GM23338 (cell line): ENCODE results near the gene ARMC7. TPM values are rescaled to one million over a fixed set of nuclear protein-coding genes. Genes with fewer than 3 reads are reported as not detected.
"Not testable (repeated sequence)": the region's sequence is repeated elsewhere in the genome, so short reads cannot be mapped to it uniquely, and the experiment has no call there.

Experiments
- ATAC-seq: fragments of 200-7000 bp; cut with Tn5 transposase; 3 replicates; pipeline ENCODE4 v1.9.1; 2020
- DNase-seq: peaks from one replicate; pipeline ENCODE4 v3.0.0-alpha.2; 2015; ENCODE audit warnings: low spot score
- H2AFZ ChIP-seq: fragments of 200-600 bp; sonication (generic); 2 replicates; pipeline ENCODE4 v1.8.0; 2016; ENCODE audit warnings: antibody characterized with exemption, mild to moderate bottlenecking, moderate library complexity
- H3F3A ChIP-seq: fragments of 200-600 bp; sonication (generic); replicated peaks from 2 replicates; pipeline ENCODE4 v1.8.0; 2017; ENCODE audit warnings: antibody characterized with exemption, mixed run types, low read depth
- H3K27ac ChIP-seq: fragments of 200-600 bp; sonication (generic); 2 replicates; pipeline ENCODE4 v1.6.1; 2016; ENCODE audit warnings: low read depth
- H3K27me3 ChIP-seq: fragments of 200-600 bp; sonication (generic); 2 replicates; pipeline ENCODE4 v1.8.0; 2016; ENCODE audit warnings: mild to moderate bottlenecking, mixed run types, moderate library complexity; ENCODE audit not compliant: insufficient read depth
- H3K36me3 ChIP-seq: fragments of 200-600 bp; sonication (generic); 2 replicates; pipeline ENCODE4 v1.8.0; 2016; ENCODE audit warnings: mild to moderate bottlenecking; ENCODE audit not compliant: insufficient read depth
- H3K4me1 ChIP-seq: fragments of 200-600 bp; sonication (generic); 2 replicates; pipeline ENCODE4 v1.8.0; 2016; ENCODE audit warnings: mild to moderate bottlenecking, moderate library complexity; ENCODE audit not compliant: insufficient read depth
- H3K4me2 ChIP-seq: fragments of 200-600 bp; sonication (generic); 2 replicates; pipeline ENCODE4 v1.7.1; 2017; ENCODE audit warnings: mixed run types
- H3K4me3 ChIP-seq: fragments of 200-600 bp; sonication (generic); 2 replicates; pipeline ENCODE4 v1.6.1; 2016; ENCODE audit warnings: mixed run types
- H3K79me2 ChIP-seq: fragments of 200-600 bp; sonication (generic); replicated peaks from 2 replicates; pipeline ENCODE4 v1.8.0; 2017; ENCODE audit warnings: mild to moderate bottlenecking; ENCODE audit not compliant: insufficient read depth
- H3K9me2 ChIP-seq: fragments of 200-600 bp; sonication (generic); 2 replicates; pipeline ENCODE4 v1.8.0; 2017; ENCODE audit not compliant: insufficient read depth
- H4K20me1 ChIP-seq: fragments of 200-600 bp; sonication (generic); replicated peaks from 2 replicates; pipeline ENCODE4 v1.8.0; 2017; ENCODE audit warnings: mild to moderate bottlenecking; ENCODE audit not compliant: insufficient read depth
- H3K27ac Mint-ChIP-seq: 2 replicates; pipeline ENCODE4 v1.8.0; 2020; ENCODE audit warnings: inconsistent platforms, mild to moderate bottlenecking, moderate library complexity, mixed read lengths
- H3K27me3 Mint-ChIP-seq: 3 replicates; pipeline ENCODE4 v1.8.0; 2022; ENCODE audit warnings: low read depth, mild to moderate bottlenecking, moderate library complexity, mixed read lengths, inconsistent platforms; ENCODE audit not compliant: insufficient read depth, poor library complexity
- H3K36me3 Mint-ChIP-seq: 3 replicates; pipeline ENCODE4 v1.8.0; 2021; ENCODE audit warnings: low read depth, mild to moderate bottlenecking, inconsistent platforms, moderate library complexity, mixed read lengths
- H3K4me1 Mint-ChIP-seq: 3 replicates; pipeline ENCODE4 v1.8.0; 2020; ENCODE audit warnings: mild to moderate bottlenecking, inconsistent platforms, mixed read lengths
- H3K4me3 Mint-ChIP-seq: 3 replicates; pipeline ENCODE4 v1.8.0; 2021; ENCODE audit warnings: moderate library complexity, mild to moderate bottlenecking, inconsistent platforms, mixed read lengths
- H3K9me3 Mint-ChIP-seq: 3 replicates; pipeline ENCODE4 v1.8.0; 2020; ENCODE audit warnings: moderate library complexity, mild to moderate bottlenecking, inconsistent platforms, mixed read lengths
- JUNB ChIP-seq: IDR thresholded peaks from one replicate; pipeline ENCODE4 v1.6.1; 2016; ENCODE audit warnings: antibody characterized with exemption; ENCODE audit not compliant: unreplicated experiment
- ZNF114 ChIP-seq: fragments of 250-450 bp; sonication (Bioruptor Pico); IDR thresholded peaks from 2 replicates; pipeline ENCODE4 v1.5.0; 2020; ENCODE audit warnings: mild to moderate bottlenecking, moderate library complexity
- polyA plus RNA-seq: library from polyadenylated mRNA; unstranded; fragments of >200 nt; fragmentation: Nextera tagmentation; extraction: Ambion mirVana; gene quantifications from 2 replicates; pipeline ENCODE4 v1.2.1, GENCODE V29; 2016
- total RNA-seq: library from RNA; depleted of rRNA; stranded (reverse); fragments of >200 nt; shearing (Covaris generic); gene quantifications from 2 replicates; pipeline ENCODE4 v1.2.3, GENCODE V29; 2014
- TF ChIP-seq, protein P1 (sequence below), 2 experiments: fragments of 200-600 bp in 1 of 2; sonication (generic) in 1 of 2; conservative IDR thresholded peaks; 2 replicates each; pipeline versions ENCODE4 v1.5.1 to v1.6.1; 2016 to 2017; ENCODE audit warnings: antibody characterized with exemption in 2 of 2, low read depth in 2 of 2, mild to moderate bottlenecking in 2 of 2, moderate library complexity in 1 of 2
- TF ChIP-seq, protein P2 (sequence below): fragments of 250-450 bp; sonication (Bioruptor Pico); IDR thresholded peaks from 2 replicates; pipeline ENCODE4 v1.5.0; 2020; ENCODE audit warnings: mild to moderate bottlenecking, moderate library complexity
- TF ChIP-seq, protein P3 (sequence below): IDR thresholded peaks from 2 replicates; pipeline ENCODE4 v1.6.1; 2016; ENCODE audit warnings: antibody characterized with exemption

The ARMC7 gene
- total and polyA plus RNA-seq, 2 experiments from 2014 or later: 5.6 to 8.4 TPM

DNA sequence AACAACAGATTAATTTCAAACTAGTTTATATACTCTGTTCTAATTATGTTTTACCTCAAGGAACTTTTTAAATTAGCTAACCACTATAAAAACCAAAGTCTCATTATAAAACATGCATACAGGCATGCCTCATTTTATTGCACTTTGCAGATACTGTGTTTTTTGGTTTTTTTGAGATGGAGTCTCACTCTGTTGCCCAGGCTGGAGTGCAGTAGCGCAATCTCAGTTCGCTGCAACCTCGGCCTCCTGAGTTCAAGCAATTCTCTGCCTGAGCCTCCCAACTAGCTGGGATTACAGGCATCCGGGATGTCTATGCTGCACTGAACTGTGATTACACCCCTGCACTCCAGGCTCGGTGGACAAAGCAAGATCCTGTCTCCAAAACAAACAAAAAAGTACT, 53.3 kb downstream of the ARMC7 start:
- TF ChIP-seq JUNB: no peak
- H3K27ac ChIP-seq: no peak overlapping the region
- peaks cover 44% of the 10 kb centered on the region for H3K36me3 Mint-ChIP-seq

GRCh38 chr17:75164606-75165005, 54.8 kb downstream of the ARMC7 start:
- Histone ChIP-seq H3K36me3 (peaks cover 28% of the 10 kb centered on the region), H3K27ac (0 out of 2 replicates have a peak overlapping the region, but pooled peaks have one; percentile 50)
- H3K4me2 ChIP-seq: not testable (repeated sequence)

More for the DNA sequence above, 53.3 kb downstream of the ARMC7 start:
- Mint-ChIP-seq H3K4me3 (no peak overlapping the region), H3K27ac (no peak overlapping the region), H3K9me3 (no peaks in the 10 kb centered on the region), H3K4me1 (no peaks in the 10 kb centered on the region), H3K27me3 (peaks cover 10% of the 10 kb centered on the region)
- Histone ChIP-seq H3K36me3 (peaks cover 16% of the 10 kb centered on the region), H3K4me2 (no peak overlapping the region), H3K79me2 (0 out of 2 replicates have a peak, but pooled peaks cover 7% of the 10 kb centered on the region), H3K27me3 (no peaks in the 10 kb centered on the region), H3K4me3 (no peak overlapping the region), H4K20me1 (peaks cover 14% of the 10 kb centered on the region; the same call in 1 of the 2 replicates), H3F3A (peaks cover 27% of the 10 kb centered on the region), H3K4me1 (no peaks in the 10 kb centered on the region), H3K9me2 (no peaks in the 10 kb centered on the region), H2AFZ (no peak overlapping the region)
- DNase-seq (no peak), ATAC-seq (no peak)

DNA sequence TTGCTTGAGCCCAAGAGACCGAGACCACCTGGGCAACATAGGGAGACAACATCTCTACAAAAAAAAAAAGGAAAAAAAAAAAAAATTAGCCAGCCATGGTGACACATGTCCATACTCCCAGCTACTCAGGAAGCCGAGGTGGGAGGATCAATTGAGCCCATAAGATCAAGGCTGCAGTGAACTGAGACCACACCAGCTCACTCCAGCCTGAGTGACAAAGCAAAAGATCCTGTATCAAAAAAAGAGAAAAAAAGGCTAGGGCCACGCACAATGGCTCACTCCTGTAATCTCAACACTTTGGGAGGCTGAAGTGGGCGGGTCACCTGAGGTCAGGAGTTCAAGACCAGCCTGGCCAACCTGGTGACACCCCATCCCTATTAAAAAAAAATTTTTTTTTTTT, 59.2 kb downstream of the ARMC7 start:
- Histone ChIP-seq H4K20me1 (peaks cover 36% of the 10 kb centered on the region), H3K27me3 (no peaks in the 10 kb centered on the region), H3K36me3 (peaks cover 55% of the 10 kb centered on the region), H3F3A (peaks cover 53% of the 10 kb centered on the region), H3K4me1 (no peaks in the 10 kb centered on the region), H3K79me2 (peaks cover 53% of the 10 kb centered on the region), H2AFZ (no peak overlapping the region), H3K27ac (0 out of 2 replicates have a peak overlapping the region, but pooled peaks have one; percentile 52), H3K9me2 (no peaks in the 10 kb centered on the region), H3K4me2 (no peak overlapping the region), H3K4me3 (no peak overlapping the region)
- DNase-seq (no peak), ATAC-seq (no peak)
- Mint-ChIP-seq H3K36me3 (peaks cover 85% of the 10 kb centered on the region), H3K4me3 (no peak overlapping the region), H3K9me3 (no peaks in the 10 kb centered on the region; the same call in 2 of the 3 replicates), H3K27ac (no peak overlapping the region), H3K4me1 (peaks cover 7% of the 10 kb centered on the region; the same call in 1 of the 3 replicates), H3K27me3 (peaks cover 15% of the 10 kb centered on the region)
- TF ChIP-seq, protein P1, sequence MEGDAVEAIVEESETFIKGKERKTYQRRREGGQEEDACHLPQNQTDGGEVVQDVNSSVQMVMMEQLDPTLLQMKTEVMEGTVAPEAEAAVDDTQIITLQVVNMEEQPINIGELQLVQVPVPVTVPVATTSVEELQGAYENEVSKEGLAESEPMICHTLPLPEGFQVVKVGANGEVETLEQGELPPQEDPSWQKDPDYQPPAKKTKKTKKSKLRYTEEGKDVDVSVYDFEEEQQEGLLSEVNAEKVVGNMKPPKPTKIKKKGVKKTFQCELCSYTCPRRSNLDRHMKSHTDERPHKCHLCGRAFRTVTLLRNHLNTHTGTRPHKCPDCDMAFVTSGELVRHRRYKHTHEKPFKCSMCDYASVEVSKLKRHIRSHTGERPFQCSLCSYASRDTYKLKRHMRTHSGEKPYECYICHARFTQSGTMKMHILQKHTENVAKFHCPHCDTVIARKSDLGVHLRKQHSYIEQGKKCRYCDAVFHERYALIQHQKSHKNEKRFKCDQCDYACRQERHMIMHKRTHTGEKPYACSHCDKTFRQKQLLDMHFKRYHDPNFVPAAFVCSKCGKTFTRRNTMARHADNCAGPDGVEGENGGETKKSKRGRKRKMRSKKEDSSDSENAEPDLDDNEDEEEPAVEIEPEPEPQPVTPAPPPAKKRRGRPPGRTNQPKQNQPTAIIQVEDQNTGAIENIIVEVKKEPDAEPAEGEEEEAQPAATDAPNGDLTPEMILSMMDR (conservative IDR thresholded peaks at IDR 0.05; ENCODE audit: low read depth in 2 of 2): no peak
- TF ChIP-seq, protein P2, sequence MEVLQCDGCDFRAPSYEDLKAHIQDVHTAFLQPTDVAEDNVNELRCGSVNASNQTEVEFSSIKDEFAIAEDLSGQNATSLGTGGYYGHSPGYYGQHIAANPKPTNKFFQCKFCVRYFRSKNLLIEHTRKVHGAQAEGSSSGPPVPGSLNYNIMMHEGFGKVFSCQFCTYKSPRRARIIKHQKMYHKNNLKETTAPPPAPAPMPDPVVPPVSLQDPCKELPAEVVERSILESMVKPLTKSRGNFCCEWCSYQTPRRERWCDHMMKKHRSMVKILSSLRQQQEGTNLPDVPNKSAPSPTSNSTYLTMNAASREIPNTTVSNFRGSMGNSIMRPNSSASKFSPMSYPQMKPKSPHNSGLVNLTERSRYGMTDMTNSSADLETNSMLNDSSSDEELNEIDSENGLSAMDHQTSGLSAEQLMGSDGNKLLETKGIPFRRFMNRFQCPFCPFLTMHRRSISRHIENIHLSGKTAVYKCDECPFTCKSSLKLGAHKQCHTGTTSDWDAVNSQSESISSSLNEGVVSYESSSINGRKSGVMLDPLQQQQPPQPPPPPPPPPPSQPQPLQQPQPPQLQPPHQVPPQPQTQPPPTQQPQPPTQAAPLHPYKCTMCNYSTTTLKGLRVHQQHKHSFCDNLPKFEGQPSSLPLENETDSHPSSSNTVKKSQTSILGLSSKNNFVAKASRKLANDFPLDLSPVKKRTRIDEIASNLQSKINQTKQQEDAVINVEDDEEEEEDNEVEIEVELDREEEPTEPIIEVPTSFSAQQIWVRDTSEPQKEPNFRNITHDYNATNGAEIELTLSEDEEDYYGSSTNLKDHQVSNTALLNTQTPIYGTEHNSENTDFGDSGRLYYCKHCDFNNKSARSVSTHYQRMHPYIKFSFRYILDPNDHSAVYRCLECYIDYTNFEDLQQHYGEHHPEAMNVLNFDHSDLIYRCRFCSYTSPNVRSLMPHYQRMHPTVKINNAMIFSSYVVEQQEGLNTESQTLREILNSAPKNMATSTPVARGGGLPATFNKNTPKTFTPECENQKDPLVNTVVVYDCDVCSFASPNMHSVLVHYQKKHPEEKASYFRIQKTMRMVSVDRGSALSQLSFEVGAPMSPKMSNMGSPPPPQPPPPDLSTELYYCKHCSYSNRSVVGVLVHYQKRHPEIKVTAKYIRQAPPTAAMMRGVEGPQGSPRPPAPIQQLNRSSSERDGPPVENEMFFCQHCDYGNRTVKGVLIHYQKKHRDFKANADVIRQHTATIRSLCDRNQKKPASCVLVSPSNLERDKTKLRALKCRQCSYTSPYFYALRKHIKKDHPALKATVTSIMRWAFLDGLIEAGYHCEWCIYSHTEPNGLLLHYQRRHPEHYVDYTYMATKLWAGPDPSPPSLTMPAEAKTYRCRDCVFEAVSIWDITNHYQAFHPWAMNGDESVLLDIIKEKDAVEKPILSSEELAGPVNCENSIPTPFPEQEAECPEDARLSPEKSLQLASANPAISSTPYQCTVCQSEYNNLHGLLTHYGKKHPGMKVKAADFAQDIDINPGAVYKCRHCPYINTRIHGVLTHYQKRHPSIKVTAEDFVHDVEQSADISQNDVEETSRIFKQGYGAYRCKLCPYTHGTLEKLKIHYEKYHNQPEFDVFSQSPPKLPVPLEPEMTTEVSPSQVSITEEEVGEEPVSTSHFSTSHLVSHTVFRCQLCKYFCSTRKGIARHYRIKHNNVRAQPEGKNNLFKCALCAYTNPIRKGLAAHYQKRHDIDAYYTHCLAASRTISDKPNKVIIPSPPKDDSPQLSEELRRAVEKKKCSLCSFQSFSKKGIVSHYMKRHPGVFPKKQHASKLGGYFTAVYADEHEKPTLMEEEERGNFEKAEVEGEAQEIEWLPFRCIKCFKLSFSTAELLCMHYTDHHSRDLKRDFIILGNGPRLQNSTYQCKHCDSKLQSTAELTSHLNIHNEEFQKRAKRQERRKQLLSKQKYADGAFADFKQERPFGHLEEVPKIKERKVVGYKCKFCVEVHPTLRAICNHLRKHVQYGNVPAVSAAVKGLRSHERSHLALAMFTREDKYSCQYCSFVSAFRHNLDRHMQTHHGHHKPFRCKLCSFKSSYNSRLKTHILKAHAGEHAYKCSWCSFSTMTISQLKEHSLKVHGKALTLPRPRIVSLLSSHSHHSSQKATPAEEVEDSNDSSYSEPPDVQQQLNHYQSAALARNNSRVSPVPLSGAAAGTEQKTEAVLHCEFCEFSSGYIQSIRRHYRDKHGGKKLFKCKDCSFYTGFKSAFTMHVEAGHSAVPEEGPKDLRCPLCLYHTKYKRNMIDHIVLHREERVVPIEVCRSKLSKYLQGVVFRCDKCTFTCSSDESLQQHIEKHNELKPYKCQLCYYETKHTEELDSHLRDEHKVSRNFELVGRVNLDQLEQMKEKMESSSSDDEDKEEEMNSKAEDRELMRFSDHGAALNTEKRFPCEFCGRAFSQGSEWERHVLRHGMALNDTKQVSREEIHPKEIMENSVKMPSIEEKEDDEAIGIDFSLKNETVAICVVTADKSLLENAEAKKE: no peak
- TF ChIP-seq, protein P3, sequence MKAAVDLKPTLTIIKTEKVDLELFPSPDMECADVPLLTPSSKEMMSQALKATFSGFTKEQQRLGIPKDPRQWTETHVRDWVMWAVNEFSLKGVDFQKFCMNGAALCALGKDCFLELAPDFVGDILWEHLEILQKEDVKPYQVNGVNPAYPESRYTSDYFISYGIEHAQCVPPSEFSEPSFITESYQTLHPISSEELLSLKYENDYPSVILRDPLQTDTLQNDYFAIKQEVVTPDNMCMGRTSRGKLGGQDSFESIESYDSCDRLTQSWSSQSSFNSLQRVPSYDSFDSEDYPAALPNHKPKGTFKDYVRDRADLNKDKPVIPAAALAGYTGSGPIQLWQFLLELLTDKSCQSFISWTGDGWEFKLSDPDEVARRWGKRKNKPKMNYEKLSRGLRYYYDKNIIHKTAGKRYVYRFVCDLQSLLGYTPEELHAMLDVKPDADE: no peak
- TF ChIP-seq ZNF114 (CRISPR knock-in tag): no peak

More at GRCh38 chr17:75164606-75165005, 54.8 kb downstream of the ARMC7 start:
- not testable (repeated sequence) for H3K4me3 ChIP-seq, H3K9me2 ChIP-seq, H3K4me1 Mint-ChIP-seq, H3K27ac Mint-ChIP-seq, ATAC-seq, H3K9me3 Mint-ChIP-seq, H3K4me1 ChIP-seq, H3K4me3 Mint-ChIP-seq, DNase-seq, H2AFZ ChIP-seq, H3K27me3 Mint-ChIP-seq, H3K27me3 ChIP-seq
- peaks cover 34% of the 10 kb centered on the region for H3F3A ChIP-seq
- H3K36me3 Mint-ChIP-seq: peaks cover 58% of the 10 kb centered on the region
- peaks cover 24% of the 10 kb centered on the region; the same call in 1 of the 2 replicates for H4K20me1 ChIP-seq
- H3K79me2 ChIP-seq: peaks cover 21% of the 10 kb centered on the region
